Urinary bladder (tissue), 4 donors: ENCODE results near the gene SERPINB13. TPM values are rescaled to one million over a fixed set of nuclear protein-coding genes. Genes with fewer than 3 reads are reported as not detected.

ENCODE experiments used
- DNase-seq: peaks from one replicate; pipeline ENCODE4 v3.0.0-alpha.2; 2015; ENCODE audit errors: extremely low spot score
- H3K27ac ChIP-seq: one replicate; pipeline ENCODE4 v1.5.1; 2013; ENCODE audit warnings: low read depth, mild to moderate bottlenecking, moderate library complexity
- H3K36me3 ChIP-seq: one replicate; pipeline ENCODE4 v1.6.1; 2013; ENCODE audit warnings: mild to moderate bottlenecking, moderate library complexity; ENCODE audit not compliant: insufficient read depth
- H3K4me1 ChIP-seq: one replicate; pipeline ENCODE4 v1.6.1; 2013; ENCODE audit warnings: mild to moderate bottlenecking, moderate library complexity; ENCODE audit not compliant: insufficient read depth
- H3K4me3 ChIP-seq: one replicate; pipeline ENCODE4 v1.5.1; 2013; ENCODE audit warnings: low read depth, low read length
- WGBS: extraction: QIAGEN DNeasy Blood & Tissue Kit; methylation state at CpG from one replicate; pipeline ENCODE4 v1.1.7; 2013; 5-methylcytosine and 5-hydroxymethylcytosine counted together
- polyA plus RNA-seq: library from polyadenylated mRNA; stranded (reverse); fragments of 200-250 nt; gene quantifications from one replicate; pipeline ENCODE4 v1.2.3, GENCODE V29; 2013
- total RNA-seq: library from RNA; depleted of rRNA; stranded (reverse); fragments of >200 nt; gene quantifications from one replicate; pipeline ENCODE4 v1.2.3, GENCODE V29; 2014
- donor health status: healthy with polysubstance abuse.
- donor health status: healthy.

SERPINB13 gene
- total and polyA plus RNA-seq, 2 donors, result 1.7 TPM; not detected in 1

GRCh38 chr18:63567825-63568224, 19.3 kb upstream of the SERPINB13 start:
- 83% methylated on average over 9 of the region's 9 CpGs for WGBS
- Histone ChIP-seq H3K4me3 (no peak overlapping the region), H3K27ac (no peak overlapping the region), H3K4me1 (no peaks in the 10 kb centered on the region), H3K36me3 (no peaks in the 10 kb centered on the region)
- no peak for DNase-seq

- no peak overlapping the region for H3K4me3 ChIP-seq
- H3K36me3 ChIP-seq, result no peaks in the 10 kb centered on the region
- H3K27ac ChIP-seq, result no peak overlapping the region
- no peaks in the 10 kb centered on the region for H3K4me1 ChIP-seq
- 67% methylated on average over 6 of the region's 6 CpGs for WGBS
- DNase-seq, result no peak
Measured at GRCh38 chr18:63570721-63571120, 16.4 kb upstream of the SERPINB13 start.

- no peaks in the 10 kb centered on the region for H3K36me3 ChIP-seq
- no peaks in the 10 kb centered on the region for H3K4me1 ChIP-seq
- no peak overlapping the region for H3K4me3 ChIP-seq
- no peak for DNase-seq
- H3K27ac ChIP-seq, result no peak overlapping the region
Measured at GRCh38 chr18:63575681-63576080, 11.5 kb upstream of the SERPINB13 start.

DNA sequence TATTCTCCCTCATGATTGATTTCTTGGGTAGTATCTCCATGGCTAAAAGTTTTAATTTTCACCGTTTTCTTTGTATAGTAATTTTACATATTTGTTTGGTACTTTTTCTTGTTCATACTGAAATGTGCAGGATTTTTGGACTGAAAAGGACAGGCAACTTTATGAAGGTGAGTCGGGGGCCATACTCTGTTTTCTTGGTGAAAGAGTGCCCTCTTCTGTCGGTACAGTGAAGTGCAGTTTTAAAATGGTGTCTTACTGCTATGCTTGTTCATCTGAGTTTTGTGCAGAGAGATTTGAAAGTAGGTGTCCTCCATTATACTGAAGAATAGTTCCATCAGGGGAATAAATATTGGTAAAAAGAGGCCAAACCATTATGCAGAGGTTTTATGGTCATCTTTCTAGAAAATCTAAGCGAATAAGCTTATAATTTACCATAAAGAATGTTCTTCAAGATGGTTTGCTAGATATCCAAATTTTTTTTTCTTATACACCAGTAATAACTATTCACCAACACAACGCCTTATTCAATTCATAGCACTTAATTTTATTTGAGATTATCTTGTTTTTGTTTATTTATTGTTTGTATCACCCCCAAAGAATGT, 8.7 kb upstream of the SERPINB13 start:
- 23% methylated on average over 5 of the region's 5 CpGs for WGBS
- H3K36me3 ChIP-seq, result no peaks in the 10 kb centered on the region
- H3K27ac ChIP-seq, result no peak overlapping the region
- H3K4me3 ChIP-seq, result no peak overlapping the region
- no peaks in the 10 kb centered on the region for H3K4me1 ChIP-seq
- DNase-seq, result no peak

DNA sequence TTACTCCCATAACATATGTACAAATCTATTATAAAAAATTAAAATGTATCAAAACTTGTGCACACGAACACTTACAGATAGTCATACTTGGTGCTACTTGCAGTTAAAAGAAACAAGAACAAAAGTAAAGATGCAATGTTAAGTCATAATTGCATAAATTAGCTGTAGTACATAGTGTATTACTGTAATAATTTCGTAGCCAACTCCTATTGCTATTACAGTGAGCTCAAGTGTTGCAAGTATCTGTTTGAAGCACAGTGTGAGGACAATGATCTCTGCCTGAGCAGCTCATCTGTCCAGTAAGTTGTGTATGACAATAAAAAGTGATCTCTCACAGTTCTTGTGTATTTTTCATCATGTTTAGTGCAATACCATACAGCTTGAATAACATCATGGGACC, 7.5 kb upstream of the SERPINB13 start:
- Histone ChIP-seq H3K36me3 (no peaks in the 10 kb centered on the region), H3K27ac (no peak overlapping the region), H3K4me1 (no peaks in the 10 kb centered on the region), H3K4me3 (no peak overlapping the region)
- WGBS, result 67% methylated on average over 2 of the region's 2 CpGs
- no peak for DNase-seq

- Histone ChIP-seq H3K36me3 (no peaks in the 10 kb centered on the region), H3K27ac (no peak overlapping the region), H3K4me3 (no peak overlapping the region), H3K4me1 (peaks cover 1% of the 10 kb centered on the region)
- no peak for DNase-seq
- 91% methylated on average over 4 of the region's 4 CpGs for WGBS
Measured at GRCh38 chr18:63585988-63586387, 1.2 kb upstream of the SERPINB13 start.

DNA sequence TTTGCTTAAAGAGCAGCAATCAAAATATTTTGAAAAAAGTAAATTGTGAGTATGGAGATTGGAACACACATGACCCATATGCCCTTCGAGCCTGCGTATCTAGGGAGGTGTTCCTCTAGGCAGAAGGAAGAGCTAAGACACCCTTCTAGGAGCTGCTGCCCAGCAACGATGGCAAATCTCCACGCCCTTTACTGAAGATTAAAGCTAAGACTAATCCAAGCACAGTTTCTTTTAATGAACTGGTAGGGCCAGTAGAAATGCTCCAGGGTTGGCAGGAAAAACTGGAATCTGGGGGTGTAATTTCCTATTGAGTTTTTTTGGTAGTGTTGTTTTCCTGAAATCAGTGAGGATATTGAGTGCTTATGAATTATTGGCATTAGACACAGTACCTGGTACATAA, 712 bp upstream of the SERPINB13 start:
- Histone ChIP-seq H3K27ac (no peak overlapping the region), H3K4me3 (no peak overlapping the region), H3K4me1 (peaks cover 1% of the 10 kb centered on the region), H3K36me3 (no peaks in the 10 kb centered on the region)
- no peak for DNase-seq
- WGBS, result 72% methylated on average over 4 of the region's 4 CpGs

DNA sequence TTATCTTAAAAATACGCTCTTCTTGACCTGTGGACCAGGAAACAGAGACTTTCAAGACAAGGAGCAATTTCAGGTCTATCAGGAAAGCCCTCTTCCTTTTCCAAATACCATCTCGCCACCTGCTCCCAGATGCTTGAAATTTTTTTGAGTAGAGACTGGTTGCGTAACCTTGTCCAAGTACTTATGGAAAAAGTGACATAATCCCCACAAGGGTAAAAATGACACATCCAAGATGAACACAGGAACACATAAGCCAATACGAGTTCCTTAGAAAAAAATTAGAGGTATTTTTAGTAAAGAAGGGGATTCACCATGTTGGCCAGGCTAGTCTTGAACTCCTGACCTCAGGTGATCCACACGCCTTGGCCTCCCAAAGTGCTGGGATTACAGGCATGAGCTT, 1.8 kb downstream of the SERPINB13 start:
- WGBS, result 77% methylated on average over 5 of the region's 5 CpGs
- Histone ChIP-seq H3K36me3 (no peaks in the 10 kb centered on the region), H3K27ac (no peak overlapping the region), H3K4me3 (no peak overlapping the region), H3K4me1 (peaks cover 1% of the 10 kb centered on the region)
- no peak for DNase-seq

- H3K4me3 ChIP-seq, result no peak overlapping the region
- whole genome bisulfite sequencing, result 80% methylated on average over 2 of the region's 2 CpGs
- no peak overlapping the region for H3K27ac ChIP-seq
- no peaks in the 10 kb centered on the region for H3K36me3 ChIP-seq
- DNase-seq, result no peak
- H3K4me1 ChIP-seq, result peaks cover 1% of the 10 kb centered on the region
Measured at GRCh38 chr18:63590373-63590772, 3.2 kb downstream of the SERPINB13 start.

DNA sequence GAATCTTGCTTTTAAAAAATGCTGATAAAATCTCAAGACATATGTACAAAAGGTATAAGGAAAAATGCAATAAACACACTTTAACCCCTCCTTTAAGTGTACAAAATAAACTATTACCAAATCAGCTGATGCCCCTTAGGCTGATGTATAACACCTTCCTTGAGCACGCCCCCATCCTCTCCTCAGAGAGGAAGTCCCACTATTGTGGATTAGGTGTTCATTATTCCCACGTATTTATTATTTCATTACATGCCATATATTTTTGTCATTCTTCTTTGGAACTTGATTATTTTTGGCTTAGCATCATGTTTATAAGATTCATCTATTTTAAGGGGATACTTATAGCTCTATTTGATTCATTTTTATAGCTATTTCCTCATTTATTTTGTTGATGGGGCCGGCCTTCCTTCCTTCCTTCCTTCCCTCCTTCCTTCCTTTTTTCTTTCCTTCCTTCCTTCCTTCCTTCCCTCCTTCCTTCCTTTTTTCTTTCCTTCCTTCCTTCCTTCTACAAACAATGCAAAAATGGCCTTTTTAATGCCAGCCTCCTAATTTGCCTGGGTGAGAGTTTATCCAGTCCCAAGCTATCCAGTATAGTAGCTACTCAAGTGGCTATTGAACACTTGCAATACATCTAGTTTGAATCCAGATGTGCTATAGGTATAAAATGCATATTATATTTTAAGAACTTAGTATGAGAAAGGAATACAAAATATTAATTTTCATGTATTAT, 4.0 kb downstream of the SERPINB13 start:
- 85% methylated on average over 3 of the region's 3 CpGs for WGBS
- Histone ChIP-seq H3K4me1 (peaks cover 1% of the 10 kb centered on the region), H3K4me3 (no peak overlapping the region), H3K27ac (no peak overlapping the region), H3K36me3 (no peaks in the 10 kb centered on the region)
- DNase-seq, result no peak

- 80% methylated on average over 3 of the region's 3 CpGs for WGBS
- H3K36me3 ChIP-seq, result no peaks in the 10 kb centered on the region
- no peak for DNase-seq
- no peak overlapping the region for H3K27ac ChIP-seq
- no peak overlapping the region for H3K4me3 ChIP-seq
- H3K4me1 ChIP-seq, result peaks cover 1% of the 10 kb centered on the region
Measured at GRCh38 chr18:63591725-63592124, 4.6 kb downstream of the SERPINB13 start.

- no peak for DNase-seq
- WGBS, result 51% methylated on average over 1 of the region's 1 CpG
- no peak overlapping the region for H3K4me3 ChIP-seq
- no peaks in the 10 kb centered on the region for H3K36me3 ChIP-seq
- H3K4me1 ChIP-seq, result peaks cover 1% of the 10 kb centered on the region
- no peak overlapping the region for H3K27ac ChIP-seq
Measured at GRCh38 chr18:63592471-63592870, 5.3 kb downstream of the SERPINB13 start.

- no peak for DNase-seq
- no peak overlapping the region for H3K27ac ChIP-seq
- 75% methylated on average over 14 of the region's 14 CpGs for WGBS
- no peaks in the 10 kb centered on the region for H3K36me3 ChIP-seq
- no peak overlapping the region for H3K4me3 ChIP-seq
- no peaks in the 10 kb centered on the region for H3K4me1 ChIP-seq
Measured at GRCh38 chr18:63596964-63597363, 9.8 kb downstream of the SERPINB13 start.

GRCh38 chr18:63603355-63603754, 16.2 kb downstream of the SERPINB13 start:
- no peak overlapping the region for H3K4me3 ChIP-seq
- no peak overlapping the region for H3K27ac ChIP-seq
- DNase-seq, result no peak
- H3K36me3 ChIP-seq, result no peaks in the 10 kb centered on the region
- 62% methylated on average over 1 of the region's 1 CpG for WGBS
- H3K4me1 ChIP-seq, result no peaks in the 10 kb centered on the region
